ENCODE data around the gene FLOT1. TPM values are rescaled to one million over a fixed set of nuclear protein-coding genes. Genes with fewer than 3 reads are reported as not detected.

FLOT1 gene
- total and polyA plus RNA-seq, 2 of the 13 experiments (the other 11 are each of a cell fraction or from before 2014, with no cell fraction given) = 82.3 to 130 TPM

DNA sequence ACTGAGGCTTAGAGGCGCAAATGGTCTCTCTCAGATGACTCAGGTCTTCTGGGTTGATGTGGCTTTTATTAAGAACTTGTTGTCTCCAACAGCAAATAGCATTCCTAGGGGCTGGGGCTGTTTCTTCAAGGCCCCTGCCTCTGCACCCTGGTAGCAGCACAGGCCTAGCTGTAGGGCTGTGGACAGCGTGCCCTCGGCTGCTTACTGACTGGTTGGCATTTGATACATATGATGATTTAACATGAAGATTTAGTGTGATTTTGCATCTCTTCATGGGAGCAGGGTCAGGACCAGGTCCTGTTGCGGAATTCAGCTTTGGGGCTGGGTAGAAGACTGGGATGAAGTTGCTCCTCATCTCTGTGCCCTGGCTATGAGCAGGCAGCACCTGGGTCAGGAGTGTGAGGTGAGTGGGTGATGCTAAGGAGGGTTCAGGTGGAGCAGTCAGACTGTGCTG, 26.2 kb upstream of the FLOT1 start (continued):
- TF ChIP-seq, protein P1, sequence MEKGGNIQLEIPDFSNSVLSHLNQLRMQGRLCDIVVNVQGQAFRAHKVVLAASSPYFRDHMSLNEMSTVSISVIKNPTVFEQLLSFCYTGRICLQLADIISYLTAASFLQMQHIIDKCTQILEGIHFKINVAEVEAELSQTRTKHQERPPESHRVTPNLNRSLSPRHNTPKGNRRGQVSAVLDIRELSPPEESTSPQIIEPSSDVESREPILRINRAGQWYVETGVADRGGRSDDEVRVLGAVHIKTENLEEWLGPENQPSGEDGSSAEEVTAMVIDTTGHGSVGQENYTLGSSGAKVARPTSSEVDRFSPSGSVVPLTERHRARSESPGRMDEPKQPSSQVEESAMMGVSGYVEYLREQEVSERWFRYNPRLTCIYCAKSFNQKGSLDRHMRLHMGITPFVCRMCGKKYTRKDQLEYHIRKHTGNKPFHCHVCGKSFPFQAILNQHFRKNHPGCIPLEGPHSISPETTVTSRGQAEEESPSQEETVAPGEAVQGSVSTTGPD (CRISPR knock-in tag; IDR thresholded peaks at IDR 0.05) = no peak
- TF ChIP-seq, protein P2, sequence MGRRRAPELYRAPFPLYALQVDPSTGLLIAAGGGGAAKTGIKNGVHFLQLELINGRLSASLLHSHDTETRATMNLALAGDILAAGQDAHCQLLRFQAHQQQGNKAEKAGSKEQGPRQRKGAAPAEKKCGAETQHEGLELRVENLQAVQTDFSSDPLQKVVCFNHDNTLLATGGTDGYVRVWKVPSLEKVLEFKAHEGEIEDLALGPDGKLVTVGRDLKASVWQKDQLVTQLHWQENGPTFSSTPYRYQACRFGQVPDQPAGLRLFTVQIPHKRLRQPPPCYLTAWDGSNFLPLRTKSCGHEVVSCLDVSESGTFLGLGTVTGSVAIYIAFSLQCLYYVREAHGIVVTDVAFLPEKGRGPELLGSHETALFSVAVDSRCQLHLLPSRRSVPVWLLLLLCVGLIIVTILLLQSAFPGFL (CRISPR knock-in tag; IDR thresholded peaks at IDR 0.05) = no peak
- no peak for TF ChIP-seq TCF7 (IDR thresholded peaks at IDR 0.05; ENCODE audit: low read depth)
- TF ChIP-seq EEA1 (CRISPR knock-in tag; IDR thresholded peaks at IDR 0.05; ENCODE audit: borderline replicate concordance) = no peak
- TF ChIP-seq, protein P3, sequence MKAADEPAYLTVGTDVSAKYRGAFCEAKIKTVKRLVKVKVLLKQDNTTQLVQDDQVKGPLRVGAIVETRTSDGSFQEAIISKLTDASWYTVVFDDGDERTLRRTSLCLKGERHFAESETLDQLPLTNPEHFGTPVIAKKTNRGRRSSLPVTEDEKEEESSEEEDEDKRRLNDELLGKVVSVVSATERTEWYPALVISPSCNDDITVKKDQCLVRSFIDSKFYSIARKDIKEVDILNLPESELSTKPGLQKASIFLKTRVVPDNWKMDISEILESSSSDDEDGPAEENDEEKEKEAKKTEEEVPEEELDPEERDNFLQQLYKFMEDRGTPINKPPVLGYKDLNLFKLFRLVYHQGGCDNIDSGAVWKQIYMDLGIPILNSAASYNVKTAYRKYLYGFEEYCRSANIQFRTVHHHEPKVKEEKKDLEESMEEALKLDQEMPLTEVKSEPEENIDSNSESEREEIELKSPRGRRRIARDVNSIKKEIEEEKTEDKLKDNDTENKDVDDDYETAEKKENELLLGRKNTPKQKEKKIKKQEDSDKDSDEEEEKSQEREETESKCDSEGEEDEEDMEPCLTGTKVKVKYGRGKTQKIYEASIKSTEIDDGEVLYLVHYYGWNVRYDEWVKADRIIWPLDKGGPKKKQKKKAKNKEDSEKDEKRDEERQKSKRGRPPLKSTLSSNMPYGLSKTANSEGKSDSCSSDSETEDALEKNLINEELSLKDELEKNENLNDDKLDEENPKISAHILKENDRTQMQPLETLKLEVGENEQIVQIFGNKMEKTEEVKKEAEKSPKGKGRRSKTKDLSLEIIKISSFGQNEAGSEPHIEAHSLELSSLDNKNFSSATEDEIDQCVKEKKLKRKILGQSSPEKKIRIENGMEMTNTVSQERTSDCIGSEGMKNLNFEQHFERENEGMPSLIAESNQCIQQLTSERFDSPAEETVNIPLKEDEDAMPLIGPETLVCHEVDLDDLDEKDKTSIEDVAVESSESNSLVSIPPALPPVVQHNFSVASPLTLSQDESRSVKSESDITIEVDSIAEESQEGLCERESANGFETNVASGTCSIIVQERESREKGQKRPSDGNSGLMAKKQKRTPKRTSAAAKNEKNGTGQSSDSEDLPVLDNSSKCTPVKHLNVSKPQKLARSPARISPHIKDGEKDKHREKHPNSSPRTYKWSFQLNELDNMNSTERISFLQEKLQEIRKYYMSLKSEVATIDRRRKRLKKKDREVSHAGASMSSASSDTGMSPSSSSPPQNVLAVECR (CRISPR knock-in tag; IDR thresholded peaks at IDR 0.05; ENCODE audit: borderline replicate concordance) = no peak
- TF ChIP-seq, protein P4, sequence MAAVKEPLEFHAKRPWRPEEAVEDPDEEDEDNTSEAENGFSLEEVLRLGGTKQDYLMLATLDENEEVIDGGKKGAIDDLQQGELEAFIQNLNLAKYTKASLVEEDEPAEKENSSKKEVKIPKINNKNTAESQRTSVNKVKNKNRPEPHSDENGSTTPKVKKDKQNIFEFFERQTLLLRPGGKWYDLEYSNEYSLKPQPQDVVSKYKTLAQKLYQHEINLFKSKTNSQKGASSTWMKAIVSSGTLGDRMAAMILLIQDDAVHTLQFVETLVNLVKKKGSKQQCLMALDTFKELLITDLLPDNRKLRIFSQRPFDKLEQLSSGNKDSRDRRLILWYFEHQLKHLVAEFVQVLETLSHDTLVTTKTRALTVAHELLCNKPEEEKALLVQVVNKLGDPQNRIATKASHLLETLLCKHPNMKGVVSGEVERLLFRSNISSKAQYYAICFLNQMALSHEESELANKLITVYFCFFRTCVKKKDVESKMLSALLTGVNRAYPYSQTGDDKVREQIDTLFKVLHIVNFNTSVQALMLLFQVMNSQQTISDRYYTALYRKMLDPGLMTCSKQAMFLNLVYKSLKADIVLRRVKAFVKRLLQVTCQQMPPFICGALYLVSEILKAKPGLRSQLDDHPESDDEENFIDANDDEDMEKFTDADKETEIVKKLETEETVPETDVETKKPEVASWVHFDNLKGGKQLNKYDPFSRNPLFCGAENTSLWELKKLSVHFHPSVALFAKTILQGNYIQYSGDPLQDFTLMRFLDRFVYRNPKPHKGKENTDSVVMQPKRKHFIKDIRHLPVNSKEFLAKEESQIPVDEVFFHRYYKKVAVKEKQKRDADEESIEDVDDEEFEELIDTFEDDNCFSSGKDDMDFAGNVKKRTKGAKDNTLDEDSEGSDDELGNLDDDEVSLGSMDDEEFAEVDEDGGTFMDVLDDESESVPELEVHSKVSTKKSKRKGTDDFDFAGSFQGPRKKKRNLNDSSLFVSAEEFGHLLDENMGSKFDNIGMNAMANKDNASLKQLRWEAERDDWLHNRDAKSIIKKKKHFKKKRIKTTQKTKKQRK (IDR thresholded peaks at IDR 0.05; ENCODE audit: low read length) = no peak
- no peak for TF ChIP-seq RAD21 (CRISPR knock-in tag; IDR thresholded peaks at IDR 0.05)
- TF ChIP-seq, protein P5, sequence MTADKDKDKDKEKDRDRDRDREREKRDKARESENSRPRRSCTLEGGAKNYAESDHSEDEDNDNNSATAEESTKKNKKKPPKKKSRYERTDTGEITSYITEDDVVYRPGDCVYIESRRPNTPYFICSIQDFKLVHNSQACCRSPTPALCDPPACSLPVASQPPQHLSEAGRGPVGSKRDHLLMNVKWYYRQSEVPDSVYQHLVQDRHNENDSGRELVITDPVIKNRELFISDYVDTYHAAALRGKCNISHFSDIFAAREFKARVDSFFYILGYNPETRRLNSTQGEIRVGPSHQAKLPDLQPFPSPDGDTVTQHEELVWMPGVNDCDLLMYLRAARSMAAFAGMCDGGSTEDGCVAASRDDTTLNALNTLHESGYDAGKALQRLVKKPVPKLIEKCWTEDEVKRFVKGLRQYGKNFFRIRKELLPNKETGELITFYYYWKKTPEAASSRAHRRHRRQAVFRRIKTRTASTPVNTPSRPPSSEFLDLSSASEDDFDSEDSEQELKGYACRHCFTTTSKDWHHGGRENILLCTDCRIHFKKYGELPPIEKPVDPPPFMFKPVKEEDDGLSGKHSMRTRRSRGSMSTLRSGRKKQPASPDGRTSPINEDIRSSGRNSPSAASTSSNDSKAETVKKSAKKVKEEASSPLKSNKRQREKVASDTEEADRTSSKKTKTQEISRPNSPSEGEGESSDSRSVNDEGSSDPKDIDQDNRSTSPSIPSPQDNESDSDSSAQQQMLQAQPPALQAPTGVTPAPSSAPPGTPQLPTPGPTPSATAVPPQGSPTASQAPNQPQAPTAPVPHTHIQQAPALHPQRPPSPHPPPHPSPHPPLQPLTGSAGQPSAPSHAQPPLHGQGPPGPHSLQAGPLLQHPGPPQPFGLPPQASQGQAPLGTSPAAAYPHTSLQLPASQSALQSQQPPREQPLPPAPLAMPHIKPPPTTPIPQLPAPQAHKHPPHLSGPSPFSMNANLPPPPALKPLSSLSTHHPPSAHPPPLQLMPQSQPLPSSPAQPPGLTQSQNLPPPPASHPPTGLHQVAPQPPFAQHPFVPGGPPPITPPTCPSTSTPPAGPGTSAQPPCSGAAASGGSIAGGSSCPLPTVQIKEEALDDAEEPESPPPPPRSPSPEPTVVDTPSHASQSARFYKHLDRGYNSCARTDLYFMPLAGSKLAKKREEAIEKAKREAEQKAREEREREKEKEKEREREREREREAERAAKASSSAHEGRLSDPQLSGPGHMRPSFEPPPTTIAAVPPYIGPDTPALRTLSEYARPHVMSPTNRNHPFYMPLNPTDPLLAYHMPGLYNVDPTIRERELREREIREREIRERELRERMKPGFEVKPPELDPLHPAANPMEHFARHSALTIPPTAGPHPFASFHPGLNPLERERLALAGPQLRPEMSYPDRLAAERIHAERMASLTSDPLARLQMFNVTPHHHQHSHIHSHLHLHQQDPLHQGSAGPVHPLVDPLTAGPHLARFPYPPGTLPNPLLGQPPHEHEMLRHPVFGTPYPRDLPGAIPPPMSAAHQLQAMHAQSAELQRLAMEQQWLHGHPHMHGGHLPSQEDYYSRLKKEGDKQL (CRISPR knock-in tag; IDR thresholded peaks at IDR 0.05; ENCODE audit: low read depth) = no peak
- no peak for TF ChIP-seq MBNL3 (CRISPR knock-in tag; conservative IDR thresholded peaks at IDR 0.05)
- TF ChIP-seq KAT2B (IDR thresholded peaks at IDR 0.05; ENCODE audit: borderline replicate concordance, low read depth, low read length) = no peak
- TF ChIP-seq, protein P6, sequence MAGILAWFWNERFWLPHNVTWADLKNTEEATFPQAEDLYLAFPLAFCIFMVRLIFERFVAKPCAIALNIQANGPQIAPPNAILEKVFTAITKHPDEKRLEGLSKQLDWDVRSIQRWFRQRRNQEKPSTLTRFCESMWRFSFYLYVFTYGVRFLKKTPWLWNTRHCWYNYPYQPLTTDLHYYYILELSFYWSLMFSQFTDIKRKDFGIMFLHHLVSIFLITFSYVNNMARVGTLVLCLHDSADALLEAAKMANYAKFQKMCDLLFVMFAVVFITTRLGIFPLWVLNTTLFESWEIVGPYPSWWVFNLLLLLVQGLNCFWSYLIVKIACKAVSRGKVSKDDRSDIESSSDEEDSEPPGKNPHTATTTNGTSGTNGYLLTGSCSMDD (CRISPR knock-in tag; IDR thresholded peaks at IDR 0.05) = no peak
- TF ChIP-seq ZFP41 (CRISPR knock-in tag; IDR thresholded peaks at IDR 0.05; ENCODE audit: borderline replicate concordance) = no peak
